Tibial nerve (tissue), 4 donors: ENCODE data around the gene FILIP1. TPM values are rescaled to one million over a fixed set of nuclear protein-coding genes. Genes with fewer than 3 reads are reported as not detected.

Experiments
- small RNA-seq: library from RNA; depleted of rRNA; stranded (forward); fragments of <200 nt; gene quantifications from one replicate; pipeline ENCODE3, GENCODE V24; 2016
- total RNA-seq, 4 donors: library from RNA; depleted of rRNA; stranded (reverse); fragments of >200 nt; gene quantifications; one replicate each; pipeline ENCODE4 v1.1.0, GENCODE V29; 2016

Gene FILIP1
- total RNA-seq, 4 donors from 2014 or later: 6.0 to 16.3 (median 13.3) TPM

Small RNA genes lying within 50 kb of the gene (small RNA-seq; reads per million reads assigned to genes)
- gene MIR4463: not detected
- gene RF00012: not detected
- gene RNU1-34P: not detected

Other genes starting within 250 kb of the FILIP1 start
- 100 to 1,000 TPM; 178 to 529 (median 230) TPM for gene COX7A2, start 250.0 kb downstream of the FILIP1 start, total RNA-seq
- gene TMEM30A, start 209.0 kb downstream of the FILIP1 start, total RNA-seq: 100 to 1,000 TPM in 1 of 4 donors, 10 to 100 TPM in 3; 62.4 to 101 (median 76.9) TPM
- gene SENP6, start 108.1 kb upstream of the FILIP1 start, total RNA-seq: 100 to 1,000 TPM; 107 to 171 (median 142) TPM